HepG2 (cell line): ENCODE results near the gene ZNF683. TPM values are rescaled to one million over a fixed set of nuclear protein-coding genes. Genes with fewer than 3 reads are reported as not detected.

Source experiments
- CHD4 ChIP-seq: fragments of 200-600 bp; sonication (generic); IDR thresholded peaks from 2 replicates; pipeline ENCODE4 v1.7.0; 2017; ENCODE audit warnings: mild to moderate bottlenecking, low read length, borderline replicate concordance
- FOSL2 ChIP-seq: sonication (generic); formaldehyde crosslinking; IDR thresholded peaks from 2 replicates; pipeline ENCODE4 v1.4.0; 2020; ENCODE audit warnings: missing genetic modification reagents
- FOXO1 ChIP-seq: sonication (generic); formaldehyde crosslinking; IDR thresholded peaks from 2 replicates; pipeline ENCODE4 v1.4.0; 2020; ENCODE audit warnings: missing genetic modification reagents
- HDAC1 ChIP-seq: sonication (generic); formaldehyde crosslinking; IDR thresholded peaks from 2 replicates; pipeline ENCODE4 v1.5.1; 2020; ENCODE audit warnings: mild to moderate bottlenecking, missing genetic modification reagents
- HDAC2 ChIP-seq: sonication (generic); formaldehyde crosslinking; IDR thresholded peaks from 2 replicates; pipeline ENCODE4 v1.4.0; 2020; ENCODE audit warnings: missing genetic modification reagents
- HIVEP1 ChIP-seq: sonication (generic); formaldehyde crosslinking; IDR thresholded peaks from 2 replicates; pipeline ENCODE4 v1.4.0; 2020; ENCODE audit warnings: mild to moderate bottlenecking, missing genetic modification reagents
- KLF11 ChIP-seq: IDR thresholded peaks from 2 replicates; pipeline ENCODE4 v1.6.1; 2016; ENCODE audit warnings: missing compliant biosample characterization
- MYC ChIP-seq: sonication (generic); formaldehyde crosslinking; IDR thresholded peaks from 2 replicates; pipeline ENCODE4 v1.9.0; 2021; ENCODE audit warnings: missing genetic modification reagents, borderline replicate concordance
- NONO ChIP-seq, 2 experiments: fragments of 450-650 bp in 1 of 2; sonication (generic) in 1 of 2; formaldehyde crosslinking in 1 of 2; IDR thresholded peaks in 1 of 2; conservative IDR thresholded peaks in 1 of 2; 2 replicates each; pipeline versions ENCODE4 v1.6.1 to v1.8.0; 2017 to 2022; ENCODE audit warnings: mild to moderate bottlenecking in 1 of 2, missing genetic modification reagents in 1 of 2, moderate library complexity in 1 of 2
- PAWR ChIP-seq: sonication (generic); formaldehyde crosslinking; IDR thresholded peaks from 2 replicates; pipeline ENCODE4 v1.4.0; 2020; ENCODE audit warnings: missing genetic modification reagents, mild to moderate bottlenecking, borderline replicate concordance
- PPARG ChIP-seq: conservative IDR thresholded peaks from 2 replicates; pipeline ENCODE4 v1.6.1; 2016; ENCODE audit warnings: missing biosample characterization, missing genetic modification reagents
- RFX5 ChIP-seq: IDR thresholded peaks from 2 replicates; pipeline ENCODE4 v1.6.1; 2011; ENCODE audit warnings: low read depth, low read length, improper control_type of control experiment
- TMF1 ChIP-seq: sonication (generic); formaldehyde crosslinking; IDR thresholded peaks from 2 replicates; pipeline ENCODE4 v1.8.1; 2022; ENCODE audit warnings: low read depth, missing genetic modification reagents
- TRIM24 ChIP-seq: sonication (generic); formaldehyde crosslinking; IDR thresholded peaks from 2 replicates; pipeline ENCODE4 v1.8.0; 2022; ENCODE audit warnings: mild to moderate bottlenecking, missing genetic modification reagents
- ZBTB33 ChIP-seq: sonication (generic); formaldehyde crosslinking; IDR thresholded peaks from 2 replicates; pipeline ENCODE4 v1.4.0; 2020; ENCODE audit warnings: missing genetic modification reagents
- ZEB1 ChIP-seq: IDR thresholded peaks from 2 replicates; pipeline ENCODE4 v1.6.1; 2012; ENCODE audit warnings: mild to moderate bottlenecking, low read depth, inconsistent platforms; ENCODE audit not compliant: insufficient replicate concordance
- ZFP1 ChIP-seq: IDR thresholded peaks from 2 replicates; pipeline ENCODE4 v1.6.1; 2016
- ZHX2 ChIP-seq, 2 experiments: sonication (generic) in 1 of 2; formaldehyde crosslinking in 1 of 2; IDR thresholded peaks; 2 replicates each; pipeline versions ENCODE4 v1.6.1 to v1.9.0; 2014 to 2022; ENCODE audit warnings: antibody characterized with exemption in 1 of 2, borderline replicate concordance in 1 of 2, inconsistent platforms in 1 of 2, low read depth in 1 of 2, missing genetic modification reagents in 1 of 2
- ZNF33B ChIP-seq: sonication (generic); formaldehyde crosslinking; IDR thresholded peaks from 2 replicates; pipeline ENCODE4 v1.5.1; 2020; ENCODE audit warnings: mild to moderate bottlenecking, missing genetic modification reagents
- ZNF598 ChIP-seq: sonication (generic); formaldehyde crosslinking; IDR thresholded peaks from 2 replicates; pipeline ENCODE4 v1.5.1; 2020; ENCODE audit warnings: mild to moderate bottlenecking, missing genetic modification reagents, borderline replicate concordance
- ZNF761 ChIP-seq: sonication (generic); formaldehyde crosslinking; conservative IDR thresholded peaks from 2 replicates; pipeline ENCODE4 v1.4.0; 2020; ENCODE audit warnings: mild to moderate bottlenecking, missing genetic modification reagents
- polyA plus RNA-seq, 8 experiments: library from polyadenylated mRNA; depleted of rRNA in 3 of 8; stranded (reverse) in 7 of 8; unstranded in 1 of 8; fragments of >200 nt; fragmentation: Illumina TruSeq in 4 of 8; extraction: Trizol in 4 of 8; gene quantifications; 2 replicates each; pipeline versions ENCODE4 v1.2.1 to v1.2.3, GENCODE V29; 2011 to 2016; ENCODE audit warnings: low read depth in 4 of 8, missing spikeins in 1 of 8, mixed read lengths in 1 of 8; ENCODE audit not compliant: insufficient read depth in 1 of 8
- total RNA-seq, 5 experiments: library from RNA; depleted of rRNA; stranded (reverse); fragments of >200 nt; fragmentation: Illumina TruSeq; extraction: Trizol; gene quantifications; 2 replicates each; pipeline ENCODE4 v1.2.3, GENCODE V29; 2016; ENCODE audit warnings: low read depth in 1 of 5
- TF ChIP-seq, protein P1 (sequence below): sonication (generic); formaldehyde crosslinking; IDR thresholded peaks from 2 replicates; pipeline ENCODE4 v1.4.0; 2020; ENCODE audit warnings: missing genetic modification reagents

Gene ZNF683
- total and polyA plus RNA-seq, 2 of the 13 experiments (the other 11 are each of a cell fraction or from before 2014, with no cell fraction given): not detected

DNA sequence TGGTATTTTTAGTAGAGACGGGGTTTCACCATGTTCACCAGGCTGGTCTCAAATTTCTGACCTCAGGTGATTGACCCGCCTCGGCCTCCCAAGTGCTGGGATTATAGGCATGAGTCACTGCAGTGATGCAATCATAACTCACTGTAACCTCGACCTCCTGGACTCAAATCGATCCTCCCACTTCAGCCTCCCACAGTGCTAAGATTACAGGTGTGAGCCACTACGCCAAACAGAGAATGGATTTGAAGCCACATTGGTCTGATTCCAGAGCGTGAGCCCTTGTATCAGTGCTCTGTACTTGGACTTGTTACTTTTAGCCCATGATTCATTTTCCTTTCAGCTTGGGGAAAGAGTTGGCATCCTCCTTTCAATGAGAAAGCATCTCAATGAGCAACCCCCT, 14.9 kb upstream of the ZNF683 start (continued):
- TF ChIP-seq ZHX2 (IDR thresholded peaks at IDR 0.05; ENCODE audit: low read depth) (no peak), ZHX2 (CRISPR knock-in tag; IDR thresholded peaks at IDR 0.05; ENCODE audit: borderline replicate concordance) (no peak), HDAC2 (CRISPR knock-in tag) (peak; percentile 94), ZBTB33 (peak; percentile 79), TMF1 (no peak), ZNF761 (CRISPR knock-in tag) (no peak), HDAC1 (peak; percentile 90), MYC (peak; percentile 47; the same call in 1 of the 2 replicates), FOXO1 (CRISPR knock-in tag) (peak; percentile 81), KLF11 (CRISPR knock-in tag) (0 out of 2 replicates have a peak, but pooled peaks have one; percentile 31), CHD4 (peak; percentile 48; the same call in 1 of the 2 replicates), TRIM24 (CRISPR knock-in tag) (0 out of 2 replicates have a peak, but pooled peaks have one; percentile 54), ZFP1 (peak; percentile 75; the same call in 1 of the 2 replicates), ZEB1 (peak; percentile 61), NONO (IDR thresholded peaks at IDR 0.05) (no peak), NONO (CRISPR knock-in tag; conservative IDR thresholded peaks at IDR 0.05) (peak; percentile 74), RFX5 (no peak), FOSL2 (CRISPR knock-in tag) (peak; percentile 100), PPARG (0 out of 2 replicates have a peak, but pooled peaks have one; percentile 15), HIVEP1 (CRISPR knock-in tag) (peak; percentile 69; the same call in 1 of the 2 replicates), ZNF33B (CRISPR knock-in tag) (0 out of 2 replicates have a peak, but pooled peaks have one; percentile 27), PAWR (CRISPR knock-in tag) (no peak), ZNF598 (CRISPR knock-in tag) (peak; percentile 50; the same call in 1 of the 2 replicates)
- TF ChIP-seq, protein P1, sequence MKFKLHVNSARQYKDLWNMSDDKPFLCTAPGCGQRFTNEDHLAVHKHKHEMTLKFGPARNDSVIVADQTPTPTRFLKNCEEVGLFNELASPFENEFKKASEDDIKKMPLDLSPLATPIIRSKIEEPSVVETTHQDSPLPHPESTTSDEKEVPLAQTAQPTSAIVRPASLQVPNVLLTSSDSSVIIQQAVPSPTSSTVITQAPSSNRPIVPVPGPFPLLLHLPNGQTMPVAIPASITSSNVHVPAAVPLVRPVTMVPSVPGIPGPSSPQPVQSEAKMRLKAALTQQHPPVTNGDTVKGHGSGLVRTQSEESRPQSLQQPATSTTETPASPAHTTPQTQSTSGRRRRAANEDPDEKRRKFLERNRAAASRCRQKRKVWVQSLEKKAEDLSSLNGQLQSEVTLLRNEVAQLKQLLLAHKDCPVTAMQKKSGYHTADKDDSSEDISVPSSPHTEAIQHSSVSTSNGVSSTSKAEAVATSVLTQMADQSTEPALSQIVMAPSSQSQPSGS (CRISPR knock-in tag): peak; percentile 96
